RWPE2 (cell line): ENCODE results near the gene RTN4RL1.

Source experiments
- ATAC-seq: fragments of 200-7000 bp; cut with Tn5 transposase; 3 replicates; pipeline ENCODE4 v1.9.1; 2021; ENCODE audit warnings: low read depth
- DNase-seq: peaks from one replicate; pipeline ENCODE4 v3.0.0-alpha.2; 2020; ENCODE audit warnings: low spot score
- H3K27ac ChIP-seq: fragments of 450-650 bp; 2 replicates; pipeline ENCODE4 v1.5.1; 2017; ENCODE audit warnings: mild to moderate bottlenecking; ENCODE audit not compliant: poor library complexity, severe bottlenecking
- H3K27me3 ChIP-seq: fragments of 250-450 bp; sonication (Bioruptor Pico); 2 replicates; pipeline ENCODE4 v1.5.1; 2021; ENCODE audit warnings: mild to moderate bottlenecking, moderate library complexity; ENCODE audit not compliant: insufficient read depth, poor library complexity, severe bottlenecking
- H3K36me3 ChIP-seq: fragments of 250-450 bp; sonication (Bioruptor Pico); 2 replicates; pipeline ENCODE4 v1.5.1; 2020; ENCODE audit warnings: low read depth, mild to moderate bottlenecking, moderate library complexity
- H3K4me1 ChIP-seq: fragments of 250-450 bp; sonication (Bioruptor Pico); 2 replicates; pipeline ENCODE4 v1.5.1; 2021; ENCODE audit warnings: mild to moderate bottlenecking, moderate library complexity; ENCODE audit not compliant: insufficient read depth, poor library complexity, severe bottlenecking
- H3K4me3 ChIP-seq: fragments of 250-450 bp; sonication (Bioruptor Pico); 2 replicates; pipeline ENCODE4 v1.5.1; 2021; ENCODE audit warnings: mild to moderate bottlenecking, moderate library complexity; ENCODE audit not compliant: severe bottlenecking
- H3K9me3 ChIP-seq: fragments of 250-450 bp; sonication (Bioruptor Pico); 2 replicates; pipeline ENCODE4 v1.5.1; 2021; ENCODE audit warnings: mild to moderate bottlenecking, moderate library complexity; ENCODE audit not compliant: severe bottlenecking
- TF ChIP-seq, protein P1 (sequence below): fragments of 450-650 bp; IDR thresholded peaks from one replicate; pipeline ENCODE4 v1.5.1; 2017; ENCODE audit warnings: mild to moderate bottlenecking, moderate library complexity; ENCODE audit not compliant: poor library complexity, severe bottlenecking

RTN4RL1 gene

DNA sequence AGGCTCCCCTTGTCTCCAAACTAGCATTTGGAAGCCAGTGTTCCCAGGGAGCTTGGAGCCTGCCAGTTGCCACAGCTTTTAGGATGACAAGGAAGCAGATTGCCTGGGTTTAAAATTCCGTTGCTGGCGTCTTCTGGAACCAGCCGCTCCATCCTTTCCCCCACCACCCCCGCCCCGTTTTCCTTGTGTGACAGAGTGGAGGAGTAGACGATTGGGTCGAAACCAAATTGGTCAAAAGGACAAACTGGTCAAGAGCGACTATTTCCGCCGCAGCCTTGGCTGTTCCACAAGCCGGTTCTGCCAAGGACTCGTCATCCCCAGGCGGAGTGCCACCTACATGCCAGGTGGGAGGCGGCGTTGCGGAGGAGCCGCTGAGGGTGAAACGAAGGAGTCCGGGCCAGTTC lies 104.2 kb downstream of the RTN4RL1 start:
- TF ChIP-seq, protein P1, sequence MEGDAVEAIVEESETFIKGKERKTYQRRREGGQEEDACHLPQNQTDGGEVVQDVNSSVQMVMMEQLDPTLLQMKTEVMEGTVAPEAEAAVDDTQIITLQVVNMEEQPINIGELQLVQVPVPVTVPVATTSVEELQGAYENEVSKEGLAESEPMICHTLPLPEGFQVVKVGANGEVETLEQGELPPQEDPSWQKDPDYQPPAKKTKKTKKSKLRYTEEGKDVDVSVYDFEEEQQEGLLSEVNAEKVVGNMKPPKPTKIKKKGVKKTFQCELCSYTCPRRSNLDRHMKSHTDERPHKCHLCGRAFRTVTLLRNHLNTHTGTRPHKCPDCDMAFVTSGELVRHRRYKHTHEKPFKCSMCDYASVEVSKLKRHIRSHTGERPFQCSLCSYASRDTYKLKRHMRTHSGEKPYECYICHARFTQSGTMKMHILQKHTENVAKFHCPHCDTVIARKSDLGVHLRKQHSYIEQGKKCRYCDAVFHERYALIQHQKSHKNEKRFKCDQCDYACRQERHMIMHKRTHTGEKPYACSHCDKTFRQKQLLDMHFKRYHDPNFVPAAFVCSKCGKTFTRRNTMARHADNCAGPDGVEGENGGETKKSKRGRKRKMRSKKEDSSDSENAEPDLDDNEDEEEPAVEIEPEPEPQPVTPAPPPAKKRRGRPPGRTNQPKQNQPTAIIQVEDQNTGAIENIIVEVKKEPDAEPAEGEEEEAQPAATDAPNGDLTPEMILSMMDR, result no peak
- no peaks in the 10 kb centered on the region for H3K27me3 ChIP-seq
- no peak for ATAC-seq
- no peak for DNase-seq
- H3K36me3 ChIP-seq, result no peaks in the 10 kb centered on the region
- no peaks in the 10 kb centered on the region for H3K4me1 ChIP-seq
- H3K9me3 ChIP-seq, result no peaks in the 10 kb centered on the region
- H3K27ac ChIP-seq, result no peak overlapping the region
- H3K4me3 ChIP-seq, result no peak overlapping the region

DNA sequence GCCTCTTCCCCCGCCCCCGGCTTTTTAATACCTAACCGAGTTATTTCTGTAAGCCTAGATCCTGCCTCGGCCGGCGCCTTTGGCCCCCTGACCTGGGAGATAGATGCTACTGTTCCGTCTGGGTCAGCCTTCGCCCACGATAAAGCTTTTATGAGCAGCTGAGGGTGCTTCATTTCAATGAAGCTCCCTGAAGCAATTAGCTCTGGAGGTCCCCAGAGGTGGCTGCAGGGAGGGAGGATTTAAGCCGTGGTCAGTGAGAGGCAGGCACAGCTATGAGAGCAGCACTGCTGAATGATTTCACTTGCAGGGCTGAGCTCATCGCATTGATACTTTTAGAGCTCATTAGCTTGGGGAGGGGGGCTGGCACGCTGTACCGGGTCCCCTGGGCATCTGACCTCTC lies 105.9 kb downstream of the RTN4RL1 start:
- ATAC-seq, result no peak
- Histone ChIP-seq H3K27me3 (no peaks in the 10 kb centered on the region), H3K4me3 (no peak overlapping the region), H3K4me1 (no peaks in the 10 kb centered on the region), H3K27ac (no peak overlapping the region), H3K36me3 (no peaks in the 10 kb centered on the region), H3K9me3 (no peaks in the 10 kb centered on the region)
- DNase-seq, result no peak
- TF ChIP-seq, protein P1, result no peak

DNA sequence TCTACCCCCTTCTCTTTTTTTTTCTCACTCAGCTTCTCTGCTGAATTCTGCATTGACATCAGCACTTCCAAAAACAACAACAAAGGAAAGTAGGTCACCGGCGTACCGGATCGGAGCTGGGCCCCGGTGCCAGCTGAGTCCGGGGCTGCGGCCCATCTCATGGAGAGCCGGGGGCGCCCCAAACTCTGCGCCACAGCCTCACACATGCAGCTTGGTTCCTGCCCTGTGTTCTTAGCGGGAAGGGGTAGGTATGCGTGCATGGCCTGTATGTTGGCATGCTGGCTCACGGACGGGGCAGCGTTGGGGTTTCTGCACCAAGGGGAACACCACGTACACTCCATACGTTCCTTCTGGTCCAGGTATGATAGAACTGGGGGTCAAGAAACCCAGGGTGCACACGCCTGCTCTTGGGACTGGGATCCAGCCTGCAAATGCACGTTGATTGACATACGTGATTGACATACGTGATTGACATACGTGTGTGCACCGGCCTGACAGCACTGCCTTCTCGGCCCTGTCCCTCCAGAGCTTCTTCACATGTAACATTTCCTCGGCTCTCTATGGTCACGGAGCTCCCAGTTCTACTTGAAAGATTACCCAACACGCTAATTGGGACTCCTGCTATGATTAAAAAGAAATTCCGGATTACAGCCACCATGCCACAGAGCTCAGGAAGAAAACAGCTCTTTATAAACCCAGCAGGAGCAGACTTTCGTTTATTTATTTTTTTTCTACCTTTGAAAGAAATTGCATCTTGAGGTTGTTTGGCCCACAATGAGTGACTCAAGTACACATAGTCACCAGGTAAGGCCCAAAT lies 106.6 kb downstream of the RTN4RL1 start:
- H3K27ac ChIP-seq, result no peak overlapping the region
- H3K4me3 ChIP-seq, result no peak overlapping the region
- TF ChIP-seq, protein P1, result no peak

DNA sequence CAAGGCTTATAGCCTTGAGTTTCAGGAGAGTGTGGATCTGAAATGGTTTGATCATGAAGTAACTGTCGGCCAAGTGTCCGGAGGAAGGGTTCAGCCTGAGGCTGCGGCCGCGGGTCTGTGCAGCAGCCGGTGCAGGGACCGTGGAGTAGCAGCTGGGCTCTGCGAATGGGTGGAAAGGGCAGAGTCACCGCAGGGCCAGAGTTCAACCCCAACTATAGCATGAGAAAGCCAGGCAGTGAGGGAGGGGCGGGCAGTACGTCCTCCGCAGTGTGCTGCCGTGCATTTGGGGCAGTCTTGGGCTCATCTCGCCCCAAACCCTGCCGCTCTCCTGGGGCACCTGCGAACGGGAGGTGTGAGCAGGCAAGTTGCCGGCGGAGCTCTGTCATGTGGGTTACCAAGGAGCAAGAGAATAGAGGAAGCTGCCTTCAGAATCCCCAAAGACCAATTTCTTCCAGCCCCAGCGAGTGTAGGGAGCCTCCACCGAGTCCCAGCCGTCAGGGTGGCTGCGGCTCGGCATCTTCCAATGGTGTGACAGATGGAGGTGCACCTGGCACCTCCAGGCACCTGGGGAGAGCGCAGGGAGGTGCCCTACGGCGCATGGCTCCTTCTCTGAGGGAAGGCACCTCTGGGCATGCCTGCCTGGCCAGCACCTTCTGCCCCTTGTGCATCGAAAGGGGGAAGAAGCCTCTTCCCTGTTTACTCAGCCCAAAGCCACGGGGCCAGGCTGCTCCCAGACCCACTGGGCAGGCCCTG lies 108.0 kb downstream of the RTN4RL1 start:
- no peak for DNase-seq
- Histone ChIP-seq H3K36me3 (no peaks in the 10 kb centered on the region), H3K4me1 (no peaks in the 10 kb centered on the region), H3K27me3 (peaks cover 2% of the 10 kb centered on the region), H3K9me3 (no peaks in the 10 kb centered on the region), H3K4me3 (no peak overlapping the region), H3K27ac (no peak overlapping the region)
- no peak for ATAC-seq
- TF ChIP-seq, protein P1, result no peak

More for the DNA sequence above, 106.6 kb downstream of the RTN4RL1 start:
- no peaks in the 10 kb centered on the region for H3K36me3 ChIP-seq
- H3K4me1 ChIP-seq, result no peaks in the 10 kb centered on the region
- H3K27me3 ChIP-seq, result no peaks in the 10 kb centered on the region
- no peak for DNase-seq
- no peak for ATAC-seq
- H3K9me3 ChIP-seq, result no peaks in the 10 kb centered on the region

DNA sequence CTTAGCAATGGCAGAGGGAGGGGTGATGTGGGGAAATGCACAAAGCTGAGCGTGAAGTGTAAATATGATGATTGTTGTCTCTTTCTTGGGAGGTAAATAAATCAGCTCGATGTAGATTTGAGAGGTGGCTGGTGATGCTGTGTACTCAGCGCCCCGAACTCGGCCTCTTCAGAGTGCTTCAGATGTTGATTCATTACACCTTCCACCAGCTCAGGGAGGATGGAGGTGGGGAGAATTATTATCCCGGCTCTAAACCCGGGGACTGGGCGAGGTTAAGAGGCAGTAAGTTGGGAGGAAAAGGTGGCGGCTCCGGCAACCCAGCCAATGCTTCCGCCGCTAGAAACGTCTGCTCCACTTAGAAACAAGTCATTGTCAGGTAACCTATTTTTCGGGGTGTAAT lies 108.8 kb downstream of the RTN4RL1 start:
- H3K27ac ChIP-seq, result no peak overlapping the region
- H3K36me3 ChIP-seq, result no peaks in the 10 kb centered on the region
- H3K27me3 ChIP-seq, result peaks cover 2% of the 10 kb centered on the region
- H3K9me3 ChIP-seq, result no peaks in the 10 kb centered on the region
- TF ChIP-seq, protein P1, result no peak
- no peaks in the 10 kb centered on the region for H3K4me1 ChIP-seq
- H3K4me3 ChIP-seq, result no peak overlapping the region
- no peak for ATAC-seq
- no peak for DNase-seq
